HG03175 (cell line): ENCODE data around the gene CUTC.
"Not testable (repeated sequence)": the region's sequence is repeated elsewhere in the genome, so short reads cannot be mapped to it uniquely, and the experiment has no call there.

Experiments
- ATAC-seq: cut with Tn5 transposase; IDR thresholded peaks from one replicate; pipeline ENCODE4 v1.9.1; 2021; ENCODE audit warnings: mild to moderate bottlenecking, moderate library complexity; ENCODE audit not compliant: unreplicated experiment

CUTC gene, protein sequence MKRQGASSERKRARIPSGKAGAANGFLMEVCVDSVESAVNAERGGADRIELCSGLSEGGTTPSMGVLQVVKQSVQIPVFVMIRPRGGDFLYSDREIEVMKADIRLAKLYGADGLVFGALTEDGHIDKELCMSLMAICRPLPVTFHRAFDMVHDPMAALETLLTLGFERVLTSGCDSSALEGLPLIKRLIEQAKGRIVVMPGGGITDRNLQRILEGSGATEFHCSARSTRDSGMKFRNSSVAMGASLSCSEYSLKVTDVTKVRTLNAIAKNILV

DNA sequence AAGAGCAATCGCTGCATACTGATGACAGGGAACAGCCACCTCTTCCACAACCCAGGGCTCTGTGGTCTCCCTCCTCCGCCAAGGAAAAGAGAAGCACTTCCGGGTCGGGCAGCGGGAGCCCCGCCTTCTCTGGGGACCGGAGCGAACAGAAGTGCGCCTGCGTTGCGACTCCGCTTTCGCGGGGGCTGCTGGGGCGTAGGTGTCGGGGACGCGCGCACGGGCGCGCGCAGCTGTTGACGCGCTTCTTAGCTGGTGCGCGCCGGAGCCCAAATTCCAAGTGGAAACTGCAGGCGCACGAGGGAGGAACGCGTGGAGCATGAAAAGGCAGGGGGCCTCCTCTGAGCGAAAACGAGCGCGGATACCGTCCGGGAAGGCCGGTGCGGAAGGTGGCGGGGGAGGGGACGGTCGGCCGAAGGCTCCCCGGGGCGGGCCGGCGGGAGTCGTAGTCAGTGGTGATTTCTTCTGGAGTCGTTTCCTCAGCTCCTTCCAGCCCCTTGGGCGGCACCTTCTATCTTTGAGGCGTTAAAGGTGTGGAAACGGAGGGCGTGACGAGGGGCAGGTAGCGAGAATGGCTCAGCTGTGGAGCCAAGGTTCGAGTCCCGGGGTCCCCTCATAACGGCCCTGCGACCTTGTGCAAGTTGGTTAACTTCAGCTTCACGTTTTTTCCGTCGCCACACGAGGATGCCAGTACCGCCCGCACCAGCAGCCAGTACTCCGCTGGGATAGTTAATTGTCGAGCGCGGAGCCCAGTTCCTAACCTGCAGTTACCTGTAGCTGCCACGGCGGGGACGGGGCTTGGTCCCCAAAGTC lies at the start of gene CUTC, which contains the start of gene COX15:
Gene CUTC, plus strand, starts transcription at position 202 of the 810 bp plus-strand sequence. Its CDS starts 115 bp downstream, at position 317.
Gene COX15, minus strand, starts transcription at position 95 of the 810 bp plus-strand sequence. Its CDS starts 78 bp downstream, at position 17.
- ATAC-seq = peak; percentile 90

DNA sequence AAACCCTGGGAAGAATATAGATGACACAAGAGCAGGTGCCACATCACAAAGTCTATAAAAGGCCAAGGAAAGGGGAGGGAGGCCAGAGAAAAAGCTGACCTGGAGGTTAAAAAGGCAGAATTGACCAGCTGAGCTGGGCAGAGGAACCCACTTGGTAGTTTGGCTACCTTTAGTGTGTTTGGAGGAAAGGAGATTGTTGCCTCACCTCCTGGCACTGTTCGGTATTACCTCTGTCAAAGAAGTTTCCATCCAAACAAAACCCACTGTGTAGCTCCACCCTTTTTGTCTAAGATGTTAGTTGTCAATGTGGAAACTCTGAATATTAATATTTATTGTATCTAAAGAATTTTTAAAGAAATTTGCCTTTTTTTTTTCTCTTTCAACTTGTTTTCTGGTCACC lies 49.3 kb upstream of the CUTC start:
- ATAC-seq = no peak

DNA sequence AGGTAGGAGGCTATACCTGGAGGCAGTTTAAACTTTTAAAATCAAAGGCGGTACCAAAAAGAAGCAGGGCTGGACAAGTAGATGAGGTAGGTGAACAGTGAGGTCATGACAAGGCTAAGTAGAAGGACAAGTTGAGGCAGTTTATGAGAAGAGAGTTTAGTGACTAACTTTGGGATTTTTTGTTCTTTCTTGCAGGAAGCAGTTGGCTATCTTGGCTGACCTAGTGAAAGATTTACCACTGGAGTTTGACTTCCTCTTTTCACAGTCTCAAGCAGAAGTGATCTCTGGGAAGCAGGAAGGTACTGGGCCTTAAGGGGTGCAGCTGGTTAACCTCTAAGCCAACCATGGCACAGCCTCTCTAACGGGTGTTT lies 46.5 kb upstream of the CUTC start:
- peak; percentile 92 for ATAC-seq

DNA sequence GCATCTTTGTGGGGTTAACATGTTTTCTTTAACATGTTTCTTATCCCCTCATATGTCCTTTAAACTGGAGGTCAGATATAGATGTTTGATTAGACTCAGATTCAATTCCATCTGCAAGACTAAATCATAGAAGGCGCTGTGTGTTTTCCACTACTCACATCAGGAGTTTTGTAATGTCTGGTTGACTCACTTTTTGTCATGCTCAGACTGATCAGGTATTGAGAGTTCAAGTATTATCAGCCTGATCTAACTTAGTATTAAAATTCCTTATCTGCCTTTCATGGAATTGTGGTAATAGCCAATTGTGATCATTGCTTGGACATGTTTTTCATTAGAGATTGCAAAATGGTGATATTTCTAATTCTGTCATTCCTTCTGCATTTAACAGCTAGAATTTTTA lies 42.6 kb upstream of the CUTC start:
- no peak for ATAC-seq

DNA sequence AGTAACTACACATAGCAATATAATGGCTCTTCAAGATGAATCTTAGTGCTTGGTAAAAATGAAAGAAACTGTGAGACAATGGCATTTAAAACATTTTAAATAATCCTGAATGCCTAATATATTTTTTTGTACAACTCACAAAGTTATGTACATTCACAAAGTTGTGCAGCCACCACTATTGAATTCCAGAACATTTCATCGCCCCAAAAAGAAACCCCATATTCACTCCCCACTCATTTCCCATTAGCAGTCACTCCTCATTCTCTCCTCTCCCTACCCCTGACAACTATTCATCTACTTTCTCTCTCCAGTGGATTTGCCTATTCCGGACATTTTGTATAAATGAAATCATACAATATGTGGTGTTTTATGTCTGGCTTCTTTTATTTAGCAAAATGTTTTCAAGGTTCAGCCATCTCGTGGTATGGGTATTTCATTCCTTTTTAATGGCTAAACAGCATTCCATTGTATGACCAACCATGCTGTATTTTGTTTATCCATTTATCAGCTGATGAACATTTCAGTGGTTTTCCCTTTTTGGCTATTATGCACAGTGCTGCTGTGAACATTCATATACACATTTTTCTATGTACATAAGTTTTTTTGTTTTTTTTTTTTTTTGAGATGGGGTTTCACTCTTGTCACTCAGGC lies 38.0 kb upstream of the CUTC start:
- ATAC-seq = no peak

DNA sequence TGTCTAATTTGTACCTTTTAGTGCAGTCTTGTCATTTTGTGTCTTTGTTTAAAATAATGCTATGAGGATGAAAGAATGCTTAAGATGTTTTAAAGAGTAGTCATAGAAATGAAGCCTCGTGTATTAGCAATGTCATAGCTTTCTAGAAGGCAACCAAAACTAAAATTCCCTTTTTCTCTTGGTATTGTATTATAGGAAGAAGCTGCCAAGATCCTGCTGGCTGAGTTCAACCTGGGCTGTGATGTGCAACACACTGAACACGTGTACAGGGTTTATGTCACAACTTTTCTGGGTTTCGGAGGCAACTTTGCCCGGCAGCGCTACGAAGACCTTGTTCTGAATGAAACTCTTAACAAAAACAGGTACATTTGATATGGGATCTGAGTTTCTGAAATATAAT lies 36.3 kb upstream of the CUTC start:
- no peak for ATAC-seq

DNA sequence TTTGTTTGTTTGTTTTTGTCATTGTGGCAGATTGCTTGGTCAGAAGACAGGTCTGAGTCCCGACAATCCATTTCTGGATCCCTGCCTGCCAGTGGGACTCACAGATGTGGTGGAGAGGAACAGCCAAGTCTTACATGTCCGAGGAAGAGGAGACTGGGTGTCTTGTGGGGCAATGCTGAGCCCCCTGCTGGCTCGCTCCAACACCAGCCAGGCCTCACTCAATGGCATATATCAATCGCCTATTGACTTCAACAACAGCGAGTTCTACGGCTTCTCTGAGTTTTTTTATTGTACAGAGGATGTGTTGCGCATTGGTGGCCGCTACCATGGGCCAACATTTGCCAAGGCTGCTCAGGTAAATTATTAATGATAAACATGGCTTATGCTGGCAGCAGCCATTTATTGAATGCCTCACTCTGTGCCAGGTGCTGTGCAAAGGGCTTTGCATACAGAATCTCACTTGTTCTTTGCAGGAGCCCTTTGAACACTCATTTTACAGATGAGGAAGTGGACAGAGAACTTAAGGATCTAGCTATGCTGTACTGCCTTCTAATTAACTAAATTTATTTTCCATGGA lies 33.4 kb upstream of the CUTC start:
- ATAC-seq = no peak

DNA sequence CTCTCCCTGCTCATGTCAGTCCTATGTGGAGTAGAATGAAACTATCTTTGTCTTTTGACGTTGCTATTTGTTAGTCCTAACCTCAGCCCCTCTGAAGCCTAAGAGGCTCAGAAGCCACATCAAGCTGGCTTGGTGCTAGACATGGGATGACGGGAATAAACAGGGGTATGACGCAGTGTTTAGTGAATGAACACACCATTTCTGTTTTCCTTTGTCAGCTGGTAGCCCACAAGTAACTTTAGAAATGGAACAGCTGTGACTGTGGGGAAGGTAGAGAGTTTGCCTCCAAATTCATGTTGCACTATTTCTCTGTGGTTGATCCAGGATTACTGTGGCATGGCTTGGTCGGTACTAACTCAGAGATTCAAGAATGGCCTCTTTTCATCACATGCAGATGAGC lies 31.4 kb upstream of the CUTC start:
- ATAC-seq = no peak

DNA sequence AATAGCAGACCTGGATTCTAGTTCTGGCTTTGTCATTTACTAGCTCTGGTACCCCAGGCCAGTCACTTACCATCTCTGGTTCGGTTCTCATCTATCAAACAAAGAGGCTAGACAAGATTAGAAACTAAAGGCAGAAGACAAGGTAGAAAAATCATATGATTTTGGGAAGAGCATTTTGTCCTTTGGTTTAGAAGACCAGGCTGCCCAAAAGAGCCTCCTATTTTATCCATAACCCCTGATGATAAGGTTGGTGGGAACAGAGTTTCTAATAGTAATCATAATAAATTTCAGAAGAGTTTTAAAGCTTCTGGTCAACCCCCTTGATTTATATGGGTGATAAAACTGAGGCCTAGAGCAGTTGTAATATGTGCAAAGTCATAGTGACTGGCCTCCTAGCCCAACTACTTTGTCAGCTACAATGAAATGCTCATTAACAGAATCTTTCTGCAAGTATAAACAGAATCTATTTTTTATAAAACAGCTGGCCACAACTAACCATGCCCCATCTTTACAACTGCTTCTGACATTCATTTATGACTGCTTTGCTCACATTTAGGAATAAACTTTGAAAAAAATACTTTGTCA lies 23.5 kb upstream of the CUTC start:
- no peak for ATAC-seq

DNA sequence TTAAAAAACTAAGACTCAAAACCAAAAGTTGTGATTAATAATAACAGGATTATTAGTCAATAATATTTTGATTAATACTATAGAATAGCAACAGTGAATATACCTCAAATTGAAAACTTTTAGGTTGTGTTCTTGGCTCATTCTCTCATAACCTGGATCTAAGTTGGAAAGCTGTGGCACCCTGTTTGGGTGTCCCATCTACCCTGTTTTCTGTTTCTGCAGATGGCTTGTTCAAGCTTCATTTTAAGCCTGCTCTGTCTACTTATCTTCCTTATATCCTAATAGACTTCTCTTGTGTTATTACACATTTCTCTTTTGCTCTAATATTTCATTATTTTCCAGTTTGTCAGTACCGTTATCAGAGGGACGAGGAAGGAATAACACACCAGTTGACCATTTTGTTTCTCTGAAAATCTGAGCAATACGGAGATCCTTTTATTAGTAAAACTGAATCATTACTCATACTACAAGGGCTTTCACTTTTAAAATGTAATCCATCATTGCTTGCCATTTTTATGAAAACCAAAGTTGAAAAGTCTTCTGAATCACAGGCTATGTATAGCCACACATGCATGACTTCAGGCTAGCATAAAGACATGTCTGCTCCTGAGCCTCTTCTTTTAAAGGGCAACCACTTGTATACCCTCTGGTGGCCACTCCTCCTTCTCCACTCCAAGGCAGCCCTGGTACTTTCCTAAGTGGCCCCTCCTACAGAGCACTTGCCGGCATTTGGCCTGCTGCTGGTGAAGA lies 22.4 kb upstream of the CUTC start:
- ATAC-seq = peak; percentile 37

DNA sequence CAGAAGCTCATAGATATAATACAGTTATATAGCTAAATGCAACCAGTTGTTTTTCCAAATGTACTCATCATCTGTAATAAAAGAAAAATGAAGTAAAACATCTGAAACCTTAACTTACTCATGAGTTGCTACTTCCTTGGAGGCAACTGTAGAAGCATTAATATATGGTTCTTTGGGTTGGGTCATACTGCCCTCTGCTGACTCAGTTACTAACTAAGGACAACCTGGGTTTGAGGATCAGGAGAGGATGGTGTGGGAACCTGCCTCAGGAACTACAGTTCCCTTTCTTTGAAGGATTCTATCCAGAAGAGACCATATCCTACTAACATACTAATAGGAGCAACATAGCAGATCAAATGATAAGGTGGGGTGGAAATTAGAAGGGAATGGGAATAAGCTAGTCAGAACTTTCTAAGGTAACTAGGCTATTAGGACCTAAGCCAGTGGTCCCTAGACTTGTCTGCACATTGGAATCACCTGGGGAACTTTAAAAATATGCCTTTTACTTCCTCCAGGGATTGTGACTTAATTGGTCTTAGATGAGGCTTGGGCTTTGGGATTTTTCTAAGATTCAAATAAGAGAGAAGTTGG lies 20.8 kb upstream of the CUTC start:
- peak; percentile 60 for ATAC-seq

DNA sequence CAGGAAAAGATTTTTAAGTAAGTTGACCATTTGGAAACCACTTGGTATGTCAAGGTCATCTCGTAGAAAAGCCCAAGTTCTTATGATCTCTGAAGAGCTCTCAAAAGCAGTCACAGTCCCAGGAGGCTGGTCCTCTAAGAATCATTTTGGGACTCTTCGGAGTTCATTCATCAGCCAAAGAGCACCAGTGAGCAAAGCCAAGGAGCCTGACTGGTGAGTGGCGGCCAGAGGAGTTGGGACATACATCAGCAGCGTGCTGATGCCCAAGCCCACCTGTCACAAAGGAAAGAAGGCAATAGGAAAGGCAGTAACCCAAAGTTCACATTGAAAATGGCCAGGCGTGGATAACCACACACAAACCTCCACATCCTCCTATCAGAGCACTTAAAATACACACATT lies 17.6 kb upstream of the CUTC start:
- no peak for ATAC-seq

DNA sequence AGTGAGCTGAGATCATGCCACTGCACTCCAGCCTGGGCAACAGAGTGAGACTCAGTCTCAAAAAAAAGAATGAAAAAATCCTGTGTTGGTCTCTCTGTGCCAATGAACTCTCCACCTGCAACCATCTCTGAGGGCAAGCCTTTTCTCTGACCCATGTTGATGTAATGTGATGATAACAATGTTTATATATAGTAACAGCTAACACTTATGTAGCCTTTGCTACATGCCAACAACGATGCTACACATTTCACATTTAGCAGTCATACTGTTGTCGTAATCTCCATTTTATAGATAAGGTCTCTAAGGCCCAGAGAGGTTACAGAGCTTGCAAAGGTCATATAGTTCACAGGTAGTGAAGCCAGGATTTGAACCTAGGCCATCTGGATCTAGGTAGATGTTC lies 11.6 kb upstream of the CUTC start:
- no peak for ATAC-seq

DNA sequence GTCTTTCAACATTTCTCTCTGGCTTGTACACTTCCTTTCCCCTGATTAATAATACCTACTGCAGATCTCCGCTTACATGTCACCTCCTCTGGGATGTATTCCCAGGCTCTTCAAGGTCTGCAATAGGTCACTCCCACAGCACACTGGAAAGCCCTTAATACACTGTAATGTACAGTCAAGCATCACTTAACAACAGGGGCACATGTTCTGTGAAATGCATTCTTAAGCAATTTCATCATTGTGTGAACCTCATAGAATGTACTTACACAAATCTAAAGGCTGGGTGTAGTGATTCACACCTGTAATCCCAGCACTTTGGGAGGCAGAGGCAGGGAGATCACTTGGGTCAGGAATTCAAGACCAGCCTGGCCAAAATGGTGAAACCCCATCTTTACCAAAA lies 2.0 kb upstream of the CUTC start:
- ATAC-seq = no peak

DNA sequence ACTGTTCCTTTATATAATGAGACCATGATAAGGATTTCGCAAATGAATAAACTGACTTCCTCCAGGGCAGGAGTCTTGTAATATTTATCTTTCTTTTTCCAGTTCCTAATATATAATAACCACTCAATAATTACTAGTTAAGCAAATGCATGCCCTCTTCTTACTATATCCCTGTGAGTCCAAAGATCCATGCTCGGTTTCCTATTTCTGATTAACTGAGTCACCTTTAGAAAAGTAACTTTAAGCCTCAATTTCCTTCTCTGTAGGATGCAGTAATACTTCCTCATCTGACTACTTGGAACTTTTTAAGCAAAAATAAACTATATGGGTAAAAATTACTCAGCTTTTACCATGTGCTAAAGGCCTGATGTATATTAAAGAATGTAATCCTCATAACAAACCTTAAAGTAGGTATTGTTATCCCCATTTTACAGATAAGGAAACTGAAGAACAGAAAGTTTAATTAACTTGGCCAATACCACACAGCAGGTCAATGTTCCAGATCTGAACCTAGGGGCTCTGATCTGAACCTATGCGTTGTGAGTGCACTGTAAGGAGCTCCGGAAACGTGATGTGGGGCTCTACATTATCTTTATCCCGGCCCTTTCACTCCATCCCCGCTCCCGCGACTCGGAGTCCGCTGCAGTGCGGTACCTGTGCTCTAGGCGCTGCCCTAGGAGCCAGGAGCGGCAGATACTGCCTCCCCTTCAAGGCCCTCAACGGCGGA lies 565 bp upstream of the CUTC start:
- no peak for ATAC-seq

DNA sequence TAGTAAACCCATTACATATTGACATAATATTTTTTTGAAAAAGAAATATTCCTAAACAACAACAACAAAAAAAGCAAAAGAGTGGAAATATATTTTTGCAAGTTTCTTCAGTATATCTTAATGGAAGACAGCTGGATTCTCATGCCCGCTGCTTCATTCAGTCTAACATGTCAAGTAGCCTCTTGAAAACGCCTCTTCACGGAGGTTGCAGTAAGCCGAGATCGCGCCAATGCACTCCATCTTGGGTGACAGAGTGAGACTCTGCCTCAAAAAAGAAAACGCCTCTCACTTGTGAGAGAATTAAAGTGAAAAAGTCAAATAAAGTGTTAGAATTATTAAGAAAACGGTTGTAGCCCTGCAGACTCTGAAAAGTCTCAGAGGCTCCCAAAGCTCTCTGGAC lies 1.3 kb downstream of the CUTC start:
- no peak for ATAC-seq

DNA sequence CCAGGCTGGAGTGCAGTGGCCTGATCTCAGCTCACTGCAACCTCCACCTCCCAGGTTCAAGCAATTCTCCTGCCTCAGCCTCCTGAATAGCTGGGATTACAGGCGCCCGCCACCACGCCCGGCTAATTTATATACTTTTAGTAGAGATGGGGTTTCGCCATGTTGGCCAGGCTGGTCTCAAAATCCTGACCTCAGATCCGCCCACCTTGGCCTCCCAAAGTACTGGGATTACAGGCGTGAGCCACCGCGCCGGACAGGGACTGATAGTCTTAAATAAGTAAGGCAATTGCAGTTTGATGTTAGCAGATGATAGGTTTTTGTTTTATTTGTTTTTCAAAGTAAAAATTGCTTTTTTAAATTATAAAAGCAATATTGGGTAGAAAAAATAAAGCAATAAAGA lies 2.1 kb downstream of the CUTC start:
- not testable (repeated sequence) for ATAC-seq

DNA sequence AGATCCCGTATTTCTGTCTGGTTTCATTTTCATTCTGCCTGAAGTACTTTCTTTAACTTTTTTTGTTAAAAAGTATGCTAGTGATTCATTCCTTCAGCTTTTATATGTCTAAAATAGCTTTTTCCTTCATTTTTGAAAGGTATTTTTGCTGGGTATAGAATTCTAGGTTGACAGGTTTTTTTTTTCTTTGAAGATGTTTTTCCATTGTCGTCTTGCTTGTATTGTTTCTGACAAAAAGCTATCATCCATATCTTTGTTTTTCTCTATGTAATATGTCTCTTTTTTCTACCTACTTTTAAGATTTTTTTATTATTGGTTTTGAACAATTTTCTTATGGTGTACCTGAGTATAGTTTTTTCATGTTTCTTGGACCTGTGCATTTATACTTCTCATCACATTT lies 8.2 kb downstream of the CUTC start:
- ATAC-seq = no peak

DNA sequence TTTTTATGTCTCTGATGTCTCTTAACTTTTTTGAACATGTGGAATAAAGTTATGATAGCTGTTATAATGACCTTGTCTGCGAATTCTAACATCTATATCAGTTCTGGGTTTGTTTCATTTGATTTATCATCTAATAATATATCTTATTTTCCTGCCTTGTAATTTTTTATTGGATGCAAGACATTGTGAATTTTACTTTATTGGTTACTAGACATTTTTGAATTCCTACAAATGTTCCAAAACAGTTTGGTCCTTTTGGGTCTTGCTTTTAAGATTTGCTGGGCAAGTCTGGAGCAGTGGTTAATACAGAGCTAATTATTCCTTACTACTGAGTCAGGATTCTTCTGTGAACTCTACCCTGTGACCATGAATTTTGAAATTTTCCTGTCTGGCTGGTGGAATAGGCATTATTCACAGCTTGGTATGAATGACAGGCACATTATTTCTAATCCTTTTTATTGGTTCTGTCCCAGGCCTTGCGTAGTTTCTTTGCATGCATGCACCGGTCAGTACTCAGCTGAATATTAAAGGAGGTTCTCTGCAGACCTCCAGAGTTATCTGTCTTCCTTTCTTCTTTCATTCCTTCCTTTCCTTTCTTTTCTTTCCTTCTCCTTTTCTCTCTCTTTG lies 9.0 kb downstream of the CUTC start:
- no peak for ATAC-seq
